GM18499 (cell line): ENCODE measurements around the gene CD84.
A peak's percentile ranks its signal among the peaks of the same experiment; 100 is the strongest.
"Not testable (repeated sequence)": the region's sequence is repeated elsewhere in the genome, so short reads cannot be mapped to it uniquely, and the experiment has no call there.

ENCODE experiments used
- ATAC-seq: cut with Tn5 transposase; IDR thresholded peaks from one replicate; pipeline ENCODE4 v1.9.1; 2021; ENCODE audit warnings: moderate number of reproducible peaks; ENCODE audit not compliant: insufficient read depth, unreplicated experiment

Gene CD84

GRCh38 chr1:160546942-160547341 is 32.4 kb downstream of the CD84 start:
- ATAC-seq: no peak

GRCh38 chr1:160544647-160545046 is 34.6 kb downstream of the CD84 start:
- no peak for ATAC-seq

DNA sequence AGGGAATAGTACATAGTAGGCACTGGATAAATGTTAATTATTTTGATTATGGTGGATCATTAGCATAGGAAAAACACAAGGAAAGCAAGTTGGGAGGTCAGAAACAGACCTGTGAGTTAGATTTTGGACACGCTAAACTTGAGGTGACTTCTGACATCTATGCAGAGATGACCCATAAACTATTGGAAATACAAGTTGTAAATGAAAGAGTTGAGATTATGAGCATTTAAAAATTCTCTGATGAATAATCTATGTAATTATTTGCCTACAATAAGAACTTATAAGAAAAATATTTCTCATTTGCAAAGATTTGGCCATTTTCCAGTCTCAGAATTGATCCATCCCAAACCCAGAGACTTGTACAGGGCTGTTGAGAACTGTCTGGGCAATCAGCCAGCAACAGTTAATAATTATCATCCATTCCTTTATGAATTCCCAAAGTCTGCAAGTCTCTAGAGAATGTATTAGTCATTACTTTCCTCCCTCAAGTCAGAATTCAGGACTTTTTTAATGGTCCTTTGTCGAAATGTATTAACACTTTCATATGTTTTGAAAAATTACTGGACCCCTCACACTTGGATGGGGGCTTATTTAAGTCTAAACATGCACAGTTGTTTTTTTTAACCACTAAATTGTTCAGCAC is 36.9 kb downstream of the CD84 start:
- ATAC-seq: no peak

GRCh38 chr1:160541622-160542302 is 37.5 kb downstream of the CD84 start:
- no peak for ATAC-seq

- ATAC-seq: no peak
These were observed 38.5 kb downstream of the CD84 start for GRCh38 chr1:160540859-160541233.

DNA sequence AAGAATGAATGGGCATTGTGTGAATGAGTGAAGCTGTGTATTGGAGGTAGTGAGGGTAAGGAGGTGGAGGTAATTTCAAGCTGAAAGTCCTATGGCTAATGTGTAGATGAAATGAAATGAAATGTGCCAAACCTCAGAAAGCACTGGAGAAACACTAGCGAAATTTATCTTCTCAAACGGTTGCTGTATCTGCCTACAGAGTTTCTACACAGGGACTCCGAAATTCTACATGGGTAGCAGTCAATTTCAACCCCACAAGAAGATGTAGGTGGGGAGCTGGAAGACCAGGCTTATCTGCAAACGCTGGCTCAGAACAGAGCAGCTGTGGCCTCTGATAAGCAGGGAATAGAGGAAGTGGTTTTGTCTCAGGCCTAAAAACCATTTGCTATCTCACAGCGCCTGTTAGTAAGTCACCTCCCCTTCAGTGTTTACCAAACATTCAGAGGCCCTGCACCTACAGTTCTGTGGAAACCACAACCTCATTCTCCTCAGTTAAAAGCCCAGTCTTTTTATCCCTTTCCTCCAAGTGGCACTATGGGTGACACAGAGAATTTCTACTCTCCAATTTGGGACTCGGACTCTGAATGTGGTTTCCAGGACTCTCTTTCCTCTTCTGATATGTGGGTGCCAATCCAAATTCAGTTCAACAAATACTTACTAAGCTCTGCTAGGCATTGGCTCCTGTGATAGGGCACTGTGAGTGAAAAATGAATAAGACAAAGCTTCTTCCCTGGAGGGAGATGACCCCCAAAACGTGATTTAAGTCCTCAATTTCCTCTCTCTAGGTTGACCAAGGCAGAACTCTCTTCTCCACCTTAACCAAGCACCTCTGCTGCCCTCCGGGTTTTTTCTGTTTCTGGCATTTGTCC is 39.1 kb downstream of the CD84 start:
- ATAC-seq: peak; percentile 77

- ATAC-seq: no peak
These were observed 39.7 kb downstream of the CD84 start for GRCh38 chr1:160539684-160539989.

DNA sequence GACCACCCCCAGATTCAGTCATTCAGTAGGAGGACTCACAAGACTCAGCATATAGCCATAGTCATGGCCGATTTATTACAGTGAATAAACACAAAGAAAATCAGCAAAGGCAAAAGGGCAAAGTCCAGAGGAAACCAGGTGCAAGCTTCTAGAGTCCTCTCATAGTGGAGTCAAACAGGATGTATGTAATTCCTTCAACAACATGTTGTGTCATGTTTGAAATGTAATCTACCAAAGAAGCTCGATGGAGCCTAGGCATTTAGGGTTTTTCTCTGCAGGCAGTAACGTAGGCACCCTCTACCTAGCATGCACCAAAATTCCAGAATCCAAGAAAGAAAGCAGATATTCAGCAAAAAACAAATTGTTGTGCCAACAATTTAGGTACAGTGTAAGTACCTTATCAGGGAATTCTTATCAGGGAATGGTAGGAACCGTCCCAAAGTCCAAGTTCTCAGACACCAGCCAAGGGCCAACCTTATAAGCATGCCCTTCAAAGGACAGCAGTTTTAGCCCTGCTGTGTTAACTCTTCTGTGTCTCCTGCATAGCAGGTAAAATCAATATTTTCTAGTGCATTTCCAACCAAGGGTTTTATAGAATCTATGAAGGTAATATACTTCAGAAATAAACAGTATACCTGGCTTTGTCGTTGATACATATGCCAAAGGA is 40.2 kb downstream of the CD84 start:
- ATAC-seq: no peak

DNA sequence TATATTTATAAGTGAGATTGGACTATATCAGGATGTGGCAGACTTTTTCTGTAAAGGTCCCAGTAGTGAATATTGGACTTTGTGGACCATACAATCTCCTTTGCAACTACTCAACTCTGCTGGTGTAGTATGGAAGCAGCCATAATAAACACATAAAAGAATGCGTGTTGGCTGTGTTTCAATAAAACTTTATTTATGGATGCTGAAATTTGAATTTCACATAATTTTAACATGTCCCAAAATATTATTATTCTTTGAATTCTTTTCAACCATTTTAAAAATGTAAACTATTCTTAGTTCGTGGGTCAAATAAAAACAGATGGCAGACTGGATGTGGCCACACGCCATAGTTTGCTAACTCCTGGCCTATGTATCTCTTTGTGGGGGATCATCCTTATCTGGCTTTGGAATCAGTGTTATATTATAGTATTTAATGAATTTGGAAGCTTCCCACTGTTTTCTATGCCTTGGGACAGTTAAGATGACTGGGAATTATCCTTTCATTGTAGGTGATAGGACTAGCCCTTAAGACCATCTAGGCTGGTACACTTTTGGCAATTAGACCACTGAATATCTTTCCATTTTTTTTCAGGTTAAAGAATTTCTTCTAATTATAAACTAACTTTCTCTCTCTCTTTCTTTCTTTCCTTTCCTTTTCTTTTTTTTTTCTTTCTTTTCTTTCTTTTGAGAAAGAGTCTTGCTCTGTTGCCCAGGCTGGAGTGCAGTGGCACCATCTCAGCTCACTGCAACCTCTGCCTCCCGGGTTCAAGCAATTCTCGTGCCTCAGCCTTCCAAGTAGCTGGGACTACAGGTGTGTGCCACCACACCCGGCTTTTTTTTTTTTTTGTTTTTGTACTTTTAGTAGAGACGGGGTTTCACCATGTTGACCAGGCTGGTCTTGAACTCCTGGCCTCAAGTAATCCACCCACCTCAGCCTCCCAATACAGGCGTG is 41.3 kb downstream of the CD84 start:
- ATAC-seq: no peak

DNA sequence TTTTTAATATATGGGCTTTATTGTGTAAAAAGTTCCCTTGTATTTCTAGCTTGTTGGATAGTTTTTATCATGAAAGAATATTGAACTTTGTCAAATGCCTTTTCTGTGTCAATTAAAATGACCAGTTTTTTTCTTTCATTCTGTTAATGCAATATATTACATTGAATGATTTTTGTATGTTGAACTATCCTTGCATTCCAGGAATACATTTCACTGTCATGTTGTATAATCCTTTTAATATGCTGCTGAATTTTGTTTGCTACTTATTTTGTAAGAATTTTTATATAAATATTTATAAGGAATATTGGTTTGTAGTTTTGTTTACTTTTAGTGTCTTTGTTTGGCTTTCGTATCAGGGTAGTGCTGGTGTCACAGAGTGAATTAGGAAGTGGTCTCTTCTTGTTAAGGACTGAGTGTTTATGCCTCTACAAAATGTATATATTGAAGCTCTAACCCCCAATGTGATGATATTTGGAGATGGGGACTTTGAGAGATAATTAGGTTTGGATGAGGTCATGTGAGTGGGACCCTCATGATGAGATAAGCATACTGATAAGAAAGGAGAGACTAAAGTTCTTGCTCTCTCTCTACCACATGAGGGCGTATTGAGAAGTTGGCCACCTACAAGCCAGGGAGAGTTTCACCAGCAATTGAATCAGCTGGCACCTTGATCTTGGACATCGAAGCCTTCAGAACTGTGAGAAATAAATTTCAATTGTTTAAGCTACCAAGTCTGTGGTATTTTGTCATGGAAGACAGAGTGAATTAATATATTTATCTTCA is 44.3 kb downstream of the CD84 start:
- no peak for ATAC-seq

- ATAC-seq: not testable (repeated sequence)
These were observed 46.8 kb downstream of the CD84 start for GRCh38 chr1:160532557-160532813.

- not testable (repeated sequence) for ATAC-seq
These were observed 47.3 kb downstream of the CD84 start for GRCh38 chr1:160531809-160532556.

DNA sequence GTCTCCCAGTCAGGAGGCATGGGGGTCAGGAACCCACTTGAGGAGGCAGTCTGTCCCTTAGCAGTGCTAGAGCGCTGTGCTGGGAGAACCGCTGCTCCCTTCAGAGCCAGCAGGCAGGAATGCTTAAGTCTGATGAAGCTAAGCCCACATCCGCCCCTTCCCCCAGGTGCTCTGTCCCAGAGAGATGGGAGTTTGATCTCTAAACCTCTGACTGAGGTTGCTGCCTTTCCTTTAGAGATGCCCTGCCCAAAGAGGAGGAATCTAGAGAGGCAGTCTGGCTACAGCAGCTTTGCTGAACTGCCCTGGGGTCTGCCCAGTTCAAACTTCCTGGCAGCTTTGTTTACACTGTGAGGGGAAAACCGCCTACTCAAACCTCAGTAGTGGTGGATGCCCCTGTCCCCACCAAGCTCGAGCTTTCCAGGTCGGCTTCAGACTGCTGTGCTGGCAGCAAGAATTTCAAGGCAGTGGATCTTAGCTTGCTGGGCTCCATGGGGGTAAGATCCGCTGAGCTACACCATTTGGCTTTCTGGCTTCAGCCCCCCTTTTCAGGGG is 49.8 kb downstream of the CD84 start:
- not testable (repeated sequence) for ATAC-seq

- ATAC-seq: not testable (repeated sequence)
These were observed 55.5 kb downstream of the CD84 start for GRCh38 chr1:160523789-160524188.

GRCh38 chr1:160522622-160523345 is 56.5 kb downstream of the CD84 start, which contains the start of gene SLAMF6:
Gene SLAMF6, minus strand, starts transcription at chr1:160523255. Its CDS starts 63 bp downstream, at chr1:160523192.
- ATAC-seq: no peak

DNA sequence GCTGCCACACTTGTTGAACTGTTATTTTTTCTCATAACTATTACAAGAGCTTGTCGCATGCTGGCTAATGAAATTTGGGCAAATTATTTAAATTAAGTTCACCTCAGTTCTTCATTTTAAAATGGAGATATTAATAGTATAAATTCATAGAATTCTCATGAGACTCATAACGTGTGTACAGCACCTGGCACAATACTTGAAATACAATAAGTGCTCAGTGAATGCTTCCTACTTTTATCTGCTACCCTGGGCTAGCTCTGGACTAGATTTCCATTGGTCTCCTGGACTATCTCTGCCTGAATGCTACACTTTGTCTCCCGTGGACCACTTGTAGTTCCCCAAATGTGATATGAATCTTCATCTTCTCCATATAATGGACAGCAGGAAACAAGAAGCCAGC is 57.2 kb downstream of the CD84 start:
- ATAC-seq: no peak

GRCh38 chr1:160521554-160521953 is 57.7 kb downstream of the CD84 start:
- no peak for ATAC-seq

- ATAC-seq: no peak
These were observed 58.3 kb downstream of the CD84 start for GRCh38 chr1:160520999-160521398.
